NCI-H1694 (cell line): ENCODE results near the gene STAP2.
A peak's percentile ranks its signal among the peaks of the same experiment; 100 is the strongest.
"Not testable (repeated sequence)": the region's sequence is repeated elsewhere in the genome, so short reads cannot be mapped to it uniquely, and the experiment has no call there.

Source experiments
- DNase-seq: peaks from one replicate; lab custom pipeline; 2025; lab: John Stamatoyannopoulos, UW

STAP2 gene

GRCh38 chr19:4357921-4358326 is 19.3 kb upstream of the STAP2 start:
- DNase-seq = no peak

GRCh38 chr19:4357095-4357797 is 18.6 kb upstream of the STAP2 start:
- DNase-seq = no peak

- DNase-seq = no peak
Observed at GRCh38 chr19:4354897-4355296, 16.3 kb upstream of the STAP2 start.

- DNase-seq = no peak
Observed at GRCh38 chr19:4354282-4354681, 15.7 kb upstream of the STAP2 start.

- DNase-seq = peak; percentile 19
Observed at GRCh38 chr19:4352701-4353121, 14.1 kb upstream of the STAP2 start.

GRCh38 chr19:4350726-4351125 is 12.1 kb upstream of the STAP2 start:
- no peak for DNase-seq

GRCh38 chr19:4350111-4350510 is 11.5 kb upstream of the STAP2 start:
- DNase-seq = no peak

- DNase-seq = not testable (repeated sequence)
Observed at GRCh38 chr19:4349225-4349624, 10.6 kb upstream of the STAP2 start.

GRCh38 chr19:4347521-4347920 is 8.9 kb upstream of the STAP2 start:
- DNase-seq = no peak

- DNase-seq = no peak
Observed at GRCh38 chr19:4346020-4346383, 7.4 kb upstream of the STAP2 start.

- no peak for DNase-seq
Observed at GRCh38 chr19:4345342-4346019, 6.9 kb upstream of the STAP2 start.

GRCh38 chr19:4343370-4344307 is 5.0 kb upstream of the STAP2 start, which contains the start of gene MPND:
TSS of gene MPND (plus strand) at chr19:4343562. CDS start at chr19:4343594, 32 bp downstream.
- peak; percentile 44 for DNase-seq

- DNase-seq = peak; percentile 99
Observed at GRCh38 chr19:4342615-4343369, 4.2 kb upstream of the STAP2 start.

GRCh38 chr19:4342314-4342614 is 3.6 kb upstream of the STAP2 start:
- DNase-seq = no peak

GRCh38 chr19:4337906-4338440 is 654 bp downstream of the STAP2 start:
- DNase-seq = no peak

GRCh38 chr19:4334929-4335570 is 3.6 kb downstream of the STAP2 start:
- DNase-seq = no peak

- no peak for DNase-seq
Observed at GRCh38 chr19:4329858-4330257, 8.8 kb downstream of the STAP2 start.

GRCh38 chr19:4328991-4329681 is 9.5 kb downstream of the STAP2 start:
- DNase-seq = not testable (repeated sequence)

GRCh38 chr19:4328243-4328990 is 10.2 kb downstream of the STAP2 start:
- no peak for DNase-seq

- DNase-seq = no peak
Observed at GRCh38 chr19:4327877-4328242, 10.8 kb downstream of the STAP2 start.
